CD4-positive, alpha-beta T cell treated with Interferon gamma for 1 hour (primary cell): Measurements from ENCODE around the gene CUL5.
"Not testable (repeated sequence)": the region's sequence is repeated elsewhere in the genome, so short reads cannot be mapped to it uniquely, and the experiment has no call there.

ENCODE experiments used
- DNase-seq: peaks from one replicate; pipeline ENCODE4 v3.0.0-alpha.2; 2020

The CUL5 gene

GRCh38 chr11:108025387-108026080, 16.8 kb downstream of the CUL5 start:
- no peak for DNase-seq

DNA sequence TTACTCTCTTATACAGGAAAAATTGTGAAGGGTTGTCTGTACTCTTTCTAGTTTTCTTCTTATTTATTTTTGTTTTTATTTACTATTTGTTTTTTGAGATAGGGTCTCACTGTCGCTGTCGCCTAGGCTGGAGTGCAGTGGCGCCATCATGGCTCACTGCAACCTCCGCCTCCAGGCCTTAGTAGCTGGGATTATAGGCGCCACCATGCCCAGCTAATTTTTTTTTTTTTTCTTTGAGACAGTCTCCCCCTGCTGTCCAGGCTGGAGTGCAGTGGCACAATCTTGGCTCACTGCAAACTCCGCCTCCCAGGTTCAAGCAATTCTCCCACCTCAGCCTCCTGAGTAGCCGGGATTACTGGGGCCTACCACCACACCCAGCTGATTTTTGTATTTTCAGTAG, 18.4 kb downstream of the CUL5 start:
- no peak for DNase-seq

- DNase-seq = not testable (repeated sequence)
Observed at GRCh38 chr11:108028822-108029441, 20.2 kb downstream of the CUL5 start.

DNA sequence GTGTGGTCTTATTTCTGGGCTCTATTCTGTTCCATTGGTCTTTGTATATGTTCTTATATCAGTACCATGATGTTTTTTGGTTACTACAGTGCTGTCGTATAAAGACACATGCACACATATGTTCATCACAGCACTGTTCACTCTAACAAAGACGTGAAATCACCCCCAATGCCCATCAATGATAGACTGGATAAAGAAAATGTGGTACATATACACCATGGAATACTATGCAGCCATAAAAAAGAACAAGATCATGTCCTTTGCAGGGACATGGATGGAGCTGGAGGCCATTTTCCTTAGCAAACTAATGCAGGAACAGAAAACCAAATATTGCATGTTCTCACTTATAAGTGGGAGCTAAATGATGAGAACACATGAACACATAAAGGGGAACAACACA, 22.9 kb downstream of the CUL5 start:
- not testable (repeated sequence) for DNase-seq

GRCh38 chr11:108032800-108033199, 24.1 kb downstream of the CUL5 start:
- DNase-seq = no peak

GRCh38 chr11:108034034-108034433, 25.3 kb downstream of the CUL5 start:
- DNase-seq = no peak

DNA sequence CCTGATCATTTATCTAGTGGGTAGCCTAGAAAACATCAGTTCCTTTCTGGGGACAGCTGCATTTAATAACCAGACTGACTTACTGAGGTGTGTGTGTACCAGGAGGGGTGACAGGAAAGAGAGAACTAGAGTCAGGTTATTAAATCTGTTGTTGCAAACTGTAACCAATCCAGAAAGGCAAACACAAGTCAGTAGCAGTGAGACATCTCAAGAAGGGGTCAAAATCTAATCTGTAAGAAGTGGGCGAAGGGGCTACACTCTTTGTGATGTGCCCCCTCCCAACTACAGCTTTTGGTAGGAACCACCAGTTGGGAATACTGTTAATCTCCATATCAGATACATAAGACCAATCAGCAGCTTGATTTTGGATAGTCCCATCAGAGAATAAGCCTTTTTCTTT, 26.3 kb downstream of the CUL5 start:
- no peak for DNase-seq

GRCh38 chr11:108035690-108036089, 27.0 kb downstream of the CUL5 start:
- no peak for DNase-seq

GRCh38 chr11:108037211-108037610, 28.5 kb downstream of the CUL5 start:
- DNase-seq = no peak

- DNase-seq = no peak
Observed at GRCh38 chr11:108037636-108038035, 28.9 kb downstream of the CUL5 start.

DNA sequence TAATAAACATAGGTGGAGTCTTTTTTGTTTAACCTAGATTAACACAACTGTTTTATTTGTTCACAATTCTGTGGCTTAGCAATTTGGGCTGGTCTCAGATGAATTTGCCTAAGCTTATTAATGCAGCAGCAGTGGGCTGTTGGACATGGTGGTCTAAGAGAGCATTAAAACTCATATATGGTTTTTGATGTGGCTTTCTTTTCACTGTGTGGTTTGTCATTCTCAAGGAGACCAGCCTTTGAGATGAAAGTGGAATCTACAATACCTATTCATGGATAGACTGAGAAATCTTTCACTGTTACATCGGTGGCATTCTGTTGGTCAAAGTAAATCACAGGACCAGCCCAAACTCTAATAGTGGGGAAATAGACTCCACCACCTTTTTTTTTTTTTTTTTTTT, 39.6 kb downstream of the CUL5 start:
- no peak for DNase-seq

DNA sequence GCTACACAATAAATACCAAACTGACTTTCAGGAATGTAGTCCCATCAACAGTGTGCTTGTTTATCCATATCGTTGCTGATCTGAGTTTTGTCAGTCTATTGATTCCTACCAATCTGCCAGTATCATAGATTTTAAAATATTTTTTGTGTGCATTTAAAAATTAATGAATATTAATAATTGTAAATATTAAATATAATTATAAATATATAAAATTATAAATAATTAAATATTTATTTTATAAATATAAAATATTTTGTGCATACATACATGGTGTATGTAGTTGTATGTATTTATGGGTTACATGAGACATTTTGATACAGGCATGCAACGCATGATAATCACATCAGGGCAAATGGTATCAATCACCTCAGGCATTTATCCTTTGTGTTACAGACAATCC, 53.6 kb downstream of the CUL5 start:
- DNase-seq = no peak

GRCh38 chr11:108063410-108063809, 54.7 kb downstream of the CUL5 start:
- DNase-seq = no peak

DNA sequence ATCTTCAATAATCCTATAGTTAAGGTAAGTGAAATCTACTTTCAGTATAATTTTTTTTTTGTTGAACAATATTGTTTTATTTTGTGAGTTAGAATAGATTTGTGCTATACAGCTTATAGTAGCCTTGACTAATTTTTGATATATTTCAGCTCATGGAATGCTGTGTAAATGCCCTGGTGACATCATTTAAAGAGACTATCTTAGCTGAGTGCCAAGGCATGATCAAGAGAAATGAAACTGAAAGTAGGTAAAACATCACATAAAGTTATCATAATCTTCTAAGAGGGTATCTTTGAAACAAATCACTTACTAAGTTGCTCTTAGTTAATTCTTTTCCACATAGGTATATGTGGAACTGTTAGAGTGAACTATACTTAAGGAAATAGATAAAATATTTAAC, 61.2 kb downstream of the CUL5 start:
- DNase-seq = no peak

DNA sequence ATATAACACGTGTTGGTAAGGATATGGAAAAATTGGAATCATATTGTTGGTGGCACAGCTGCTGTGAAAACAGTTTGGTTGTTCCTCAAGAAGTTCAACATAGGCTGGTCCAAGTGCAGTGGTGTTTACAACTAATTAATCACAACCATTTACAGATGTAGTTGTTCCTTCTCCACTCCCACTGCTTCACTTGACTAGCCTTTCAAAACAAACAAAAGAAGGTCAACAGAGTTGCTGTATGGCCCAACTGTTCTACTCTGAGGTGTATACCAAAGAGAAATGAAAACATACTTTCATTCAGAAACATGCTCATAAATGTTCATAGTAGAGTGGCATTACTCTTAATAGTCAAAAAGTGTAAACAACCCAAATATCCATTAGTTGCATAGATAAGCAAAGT, 76.1 kb downstream of the CUL5 start:
- DNase-seq = no peak

- DNase-seq = no peak
Observed at GRCh38 chr11:108085672-108086071, 77.0 kb downstream of the CUL5 start.

DNA sequence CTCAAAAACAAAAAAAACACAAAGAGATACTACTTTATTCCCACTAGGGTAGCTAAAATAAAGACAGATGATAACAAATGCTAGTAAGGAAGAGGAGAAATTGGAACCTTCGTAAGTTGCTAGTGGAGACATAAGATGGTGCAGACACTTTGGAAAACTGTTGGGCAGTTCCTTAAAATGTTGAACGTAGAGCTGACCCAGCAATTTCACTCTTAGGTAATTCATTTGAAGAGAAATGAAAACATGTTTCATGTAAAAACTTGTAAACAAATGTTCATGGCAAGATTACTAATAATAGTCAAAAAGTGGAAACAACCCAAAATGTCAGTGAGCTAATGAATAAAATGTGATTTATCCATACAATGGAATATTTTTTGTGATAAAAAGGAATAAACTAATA, 83.4 kb downstream of the CUL5 start:
- DNase-seq = no peak

DNA sequence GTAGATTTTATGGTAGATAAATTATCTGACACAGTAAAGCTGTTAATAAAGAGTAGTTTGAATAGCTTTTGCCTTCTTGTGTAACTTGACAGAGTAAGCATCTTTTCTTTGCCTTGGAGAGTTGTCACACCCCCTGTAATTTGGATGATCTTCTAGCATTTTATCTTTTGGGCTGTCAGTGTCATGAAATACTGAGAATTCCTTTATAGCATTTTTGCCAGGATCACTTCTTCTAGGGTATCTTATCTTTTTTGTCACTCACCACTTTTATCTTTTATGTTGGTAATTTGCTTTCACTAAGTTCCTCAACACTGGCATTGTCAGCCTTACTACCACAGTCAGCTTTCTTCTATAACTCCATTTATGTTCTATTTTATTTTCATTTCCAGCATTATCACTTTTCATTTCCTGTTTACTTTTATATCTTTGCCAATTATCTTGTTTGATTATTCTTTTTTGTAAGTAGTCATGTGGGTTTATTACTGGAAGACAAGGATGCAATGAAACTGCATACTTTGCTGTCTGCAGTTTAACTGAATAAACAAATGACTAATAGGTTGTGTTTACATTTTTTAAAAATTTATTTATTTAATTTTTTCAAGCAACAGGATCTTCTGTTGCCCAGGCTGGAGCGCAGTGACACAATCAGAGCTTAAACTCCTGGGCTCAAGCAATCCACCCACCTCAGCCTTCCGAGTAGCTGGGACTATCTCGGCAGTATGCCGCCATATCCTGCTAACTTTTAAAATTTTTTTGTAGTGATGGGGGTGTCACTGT, 84.6 kb downstream of the CUL5 start:
- no peak for DNase-seq

DNA sequence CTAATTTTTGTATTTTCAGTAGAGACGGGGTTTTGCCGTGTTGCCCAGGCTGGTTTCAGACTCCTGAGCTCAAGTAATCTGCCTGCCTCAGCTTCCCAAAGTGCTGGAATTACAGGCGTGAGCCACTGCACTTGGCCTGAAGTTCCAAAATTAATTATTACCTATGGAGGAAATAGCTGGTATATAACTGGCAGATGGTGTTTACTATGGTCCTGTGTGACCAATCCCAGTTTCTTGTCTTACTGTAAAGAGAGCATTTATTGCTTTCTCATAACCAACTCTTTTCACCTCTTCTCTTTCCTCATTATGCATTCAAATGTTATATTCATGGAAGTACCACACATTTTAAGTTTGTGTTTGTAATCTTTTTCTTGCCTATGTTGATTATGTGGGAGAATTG, 88.5 kb downstream of the CUL5 start:
- no peak for DNase-seq

DNA sequence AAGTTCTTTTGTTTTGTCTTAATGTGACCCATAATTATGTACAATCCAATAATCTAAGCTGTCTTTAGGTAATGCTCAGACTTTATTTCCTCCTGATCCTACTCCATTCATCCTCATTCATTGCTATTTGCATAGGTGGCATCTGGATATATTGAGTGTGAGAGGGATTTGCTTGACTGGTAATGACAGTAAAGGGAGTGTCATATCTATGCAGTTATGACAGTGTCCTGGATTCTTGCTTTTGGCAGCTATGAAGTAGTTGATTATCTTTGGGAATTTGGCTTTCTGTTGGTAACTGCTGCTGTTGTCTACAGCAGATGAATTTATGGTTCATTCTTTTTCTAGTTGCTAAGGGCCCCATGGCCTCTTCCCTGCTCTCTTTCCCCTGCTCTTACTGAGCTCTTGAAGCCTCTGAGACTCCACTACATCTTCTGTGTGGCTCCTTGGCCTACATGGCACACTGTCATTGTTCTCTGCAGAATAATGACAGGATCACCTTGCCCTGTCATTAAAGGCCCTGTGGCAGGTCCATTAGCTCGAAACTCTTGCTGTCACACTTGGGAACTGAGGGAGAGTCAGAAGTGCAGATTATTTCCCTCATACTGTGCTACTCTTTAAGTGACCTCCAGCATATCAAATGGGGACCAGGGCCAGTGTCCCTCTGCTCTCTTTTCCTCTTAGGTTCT, 92.5 kb downstream of the CUL5 start:
- no peak for DNase-seq

GRCh38 chr11:108111126-108111525, 102.4 kb downstream of the CUL5 start:
- no peak for DNase-seq

DNA sequence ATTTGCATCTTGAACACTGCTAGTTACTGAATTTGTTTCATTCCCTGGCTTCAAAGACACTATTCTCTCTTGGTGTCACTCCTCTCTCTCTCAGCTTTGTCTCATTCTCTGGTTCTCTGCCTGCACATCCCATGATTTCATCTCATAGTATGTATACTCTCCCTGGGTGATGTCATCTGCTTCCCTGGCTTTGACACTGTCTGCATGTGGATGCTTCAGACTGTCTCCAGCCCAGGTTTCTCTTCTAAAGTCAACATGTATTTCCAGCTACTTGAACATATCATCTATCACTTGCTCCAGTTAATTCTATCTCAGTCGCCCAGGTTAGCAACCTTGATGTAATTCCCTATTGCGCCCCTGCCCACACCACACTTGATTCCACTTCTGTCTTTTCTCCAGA, 103.4 kb downstream of the CUL5 start:
- no peak for DNase-seq

- no peak for DNase-seq
Observed at GRCh38 chr11:108115500-108116140, 106.9 kb downstream of the CUL5 start.
